Gastroesophageal sphincter (tissue), 4 donors: Measurements from ENCODE around the gene GNG11. TPM values are rescaled to one million over a fixed set of nuclear protein-coding genes. Genes with fewer than 3 reads are reported as not detected.

ENCODE experiments used
- ATAC-seq: fragments of 150-250 bp; one replicate; pipeline ENCODE4 v1.9.1; 2016; ENCODE audit warnings: mild to moderate bottlenecking, moderate library complexity
- H3K27ac ChIP-seq, 4 donors: fragments of 200-600 bp; sonication (generic) in 3 of 4; 1 replicate in 3 of 4; 2 replicates in 1 of 4; pipeline ENCODE4 v1.5.1; 2016 to 2019
- H3K27me3 ChIP-seq: fragments of 200-600 bp; sonication (generic); one replicate; pipeline ENCODE4 v1.5.1; 2019
- H3K36me3 ChIP-seq, 2 donors: fragments of 200-600 bp; sonication (generic); one replicate each; pipeline ENCODE4 v1.5.1; 2019; ENCODE audit warnings: control low read depth in 1 of 2
- H3K4me1 ChIP-seq, 3 donors: fragments of 200-600 bp; sonication (generic); 1 replicate in 2 of 3; 2 replicates in 1 of 3; pipeline ENCODE4 v1.5.1; 2016 to 2019; ENCODE audit warnings: control low read depth in 2 of 3
- H3K4me3 ChIP-seq, 2 donors: fragments of 200-600 bp; sonication (generic); one replicate each; pipeline ENCODE4 v1.5.1; 2019; ENCODE audit warnings: mild to moderate bottlenecking in 1 of 2, moderate library complexity in 1 of 2
- H3K9me3 ChIP-seq, 3 donors: fragments of 200-600 bp; sonication (generic); one replicate each; pipeline ENCODE4 v1.5.1; 2017 to 2019; ENCODE audit warnings: control low read depth in 2 of 3
- CTCF ChIP-seq, 4 experiments: fragments of 200-600 bp in 2 of 4; fragments of 450-650 bp in 2 of 4; sonication (generic) in 1 of 4; IDR thresholded peaks; one replicate each; pipeline ENCODE4 v1.5.1; 2017 to 2019; ENCODE audit warnings: antibody characterized with exemption in 4 of 4, mild to moderate bottlenecking in 2 of 4, moderate library complexity in 2 of 4
- EP300 ChIP-seq: sonication (generic); formaldehyde crosslinking; IDR thresholded peaks from one replicate; pipeline ENCODE4 v1.6.1; 2017; ENCODE audit warnings: antibody characterized with exemption, mild to moderate bottlenecking
- POLR2A ChIP-seq, 2 donors: fragments of 450-650 bp; IDR thresholded peaks; one replicate each; pipeline ENCODE4 v1.6.1; 2017; ENCODE audit warnings: antibody characterized with exemption in 2 of 2, mild to moderate bottlenecking in 2 of 2, moderate library complexity in 1 of 2
- POLR2AphosphoS5 ChIP-seq: sonication (generic); formaldehyde crosslinking; IDR thresholded peaks from one replicate; pipeline ENCODE4 v1.6.1; 2017; ENCODE audit warnings: antibody characterized with exemption
- WGBS, 2 donors: methylation state at CpG; one replicate each; pipeline ENCODE4 v1.1.5; 2018; ENCODE audit warnings: low coverage in 1 of 2; 5-methylcytosine and 5-hydroxymethylcytosine counted together
- total RNA-seq, 4 donors: library from RNA; depleted of rRNA; stranded (reverse); fragments of >200 nt; gene quantifications; one replicate each; pipeline ENCODE4 v1.1.0, GENCODE V29; 2016

GNG11 gene
- total RNA-seq, 4 donors from 2014 or later: 14.2 to 36.5 (median 26.1) TPM

GRCh38 chr7:93923296-93923695, 1.8 kb downstream of the GNG11 start:
- Histone ChIP-seq H3K36me3 (peaks cover 0 to 9% of the 10 kb centered on the region in 2 donors), H3K4me1 (peaks cover 0 to 68% (median 0%) of the 10 kb centered on the region in 3 donors), H3K4me3 (peak overlapping the region; percentile 69 to 74), H3K9me3 (no peaks in the 10 kb centered on the region), H3K27me3 (no peaks in the 10 kb centered on the region), H3K27ac (peak overlapping the region in 3 of 4 donors; percentile 45 to 92 (median 89))
- WGBS, 2 donors: 30% methylated on average over 6 of the region's 6 CpGs
- ATAC-seq: no peak
- TF ChIP-seq POLR2A (IDR thresholded peaks at IDR 0.05) (no peak), CTCF (IDR thresholded peaks at IDR 0.05) (no peak), EP300 (no peak), POLR2AphosphoS5 (no peak)

GRCh38 chr7:93923942-93924341, 2.4 kb downstream of the GNG11 start:
- peak overlapping the region; percentile 69 to 74 for H3K4me3 ChIP-seq
- WGBS, 2 donors: 10 to 13% methylated on average over 1 of the region's 1 CpG
- H3K4me1 ChIP-seq: peaks cover 0 to 68% (median 0%) of the 10 kb centered on the region in 3 donors
- peaks cover 0 to 9% of the 10 kb centered on the region in 2 donors for H3K36me3 ChIP-seq
- H3K9me3 ChIP-seq: no peaks in the 10 kb centered on the region
- ATAC-seq: no peak
- H3K27ac ChIP-seq: peak overlapping the region; percentile 45 to 92 (median 70)
- H3K27me3 ChIP-seq: no peaks in the 10 kb centered on the region
- TF ChIP-seq EP300: no peak
- no peak for TF ChIP-seq POLR2AphosphoS5
- no peak for TF ChIP-seq CTCF (IDR thresholded peaks at IDR 0.05)
- no peak for TF ChIP-seq POLR2A (IDR thresholded peaks at IDR 0.05)

- WGBS, 2 donors: 67 to 80% methylated on average over 1 of the region's 1 CpG
- Histone ChIP-seq H3K4me3 (no peak overlapping the region), H3K27me3 (no peaks in the 10 kb centered on the region), H3K4me1 (peaks cover 0 to 52% (median 0%) of the 10 kb centered on the region in 3 donors), H3K36me3 (peaks cover 0 to 9% of the 10 kb centered on the region in 2 donors), H3K27ac (peak overlapping the region in 3 of 4 donors; percentile 52 to 62 (median 59)), H3K9me3 (no peaks in the 10 kb centered on the region)
- ATAC-seq: no peak
- TF ChIP-seq POLR2AphosphoS5 (no peak), POLR2A (IDR thresholded peaks at IDR 0.05) (no peak), CTCF (IDR thresholded peaks at IDR 0.05) (no peak), EP300 (no peak)
Observed at GRCh38 chr7:93926800-93927199, 5.3 kb downstream of the GNG11 start.

GRCh38 chr7:93927585-93927984, 6.0 kb downstream of the GNG11 start:
- peak overlapping the region in 3 of 4 donors; percentile 52 to 62 (median 59) for H3K27ac ChIP-seq
- 54 to 70% methylated on average over 3 of the region's 3 CpGs for WGBS, 2 donors
- no peaks in the 10 kb centered on the region for H3K9me3 ChIP-seq
- H3K4me3 ChIP-seq: no peak overlapping the region
- H3K27me3 ChIP-seq: no peaks in the 10 kb centered on the region
- no peak for TF ChIP-seq POLR2AphosphoS5
- peak; percentile 46 for ATAC-seq
- peaks cover 0 to 48% (median 0%) of the 10 kb centered on the region in 3 donors for H3K4me1 ChIP-seq
- H3K36me3 ChIP-seq: peaks cover 0 to 9% of the 10 kb centered on the region in 2 donors

GRCh38 chr7:93931655-93932054, 10.1 kb downstream of the GNG11 start:
- Histone ChIP-seq H3K9me3 (no peaks in the 10 kb centered on the region), H3K4me3 (no peak overlapping the region), H3K27me3 (no peaks in the 10 kb centered on the region), H3K36me3 (peaks cover 0 to 4% of the 10 kb centered on the region in 2 donors), H3K4me1 (peaks cover 0 to 12% (median 0%) of the 10 kb centered on the region in 3 donors), H3K27ac (no peak overlapping the region)
- ATAC-seq: no peak
- WGBS, 2 donors: 77 to 78% methylated on average over 3 of the region's 3 CpGs
- no peak for TF ChIP-seq EP300
- TF ChIP-seq POLR2A (IDR thresholded peaks at IDR 0.05): no peak
- no peak for TF ChIP-seq POLR2AphosphoS5
- TF ChIP-seq CTCF (IDR thresholded peaks at IDR 0.05): no peak
